CD14-positive monocyte (primary cell): ENCODE results near the gene MRPL45. TPM values are rescaled to one million over a fixed set of nuclear protein-coding genes. Genes with fewer than 3 reads are reported as not detected.
A peak's percentile ranks its signal among the peaks of the same experiment; 100 is the strongest.
"Not testable (repeated sequence)": the region's sequence is repeated elsewhere in the genome, so short reads cannot be mapped to it uniquely, and the experiment has no call there.

Experiments used
- DNase-seq, 3 donors: peaks; one replicate each; pipeline ENCODE4 v3.0.0-alpha.2; 2011 to 2022
- H2AFZ ChIP-seq: 2 replicates; pipeline ENCODE4 v1.6.0; 2012; ENCODE audit warnings: mild to moderate bottlenecking, low read depth, low read length, inconsistent platforms; ENCODE audit not compliant: insufficient read depth, poor library complexity, severe bottlenecking
- H3K27ac ChIP-seq, 2 donors: 1 replicate in 1 of 2; 2 replicates in 1 of 2; pipeline ENCODE4 v1.5.1; 2012 to 2013; ENCODE audit warnings: low read length in 2 of 2, control low read depth in 1 of 2, inconsistent platforms in 1 of 2, low read depth in 1 of 2, mild to moderate bottlenecking in 1 of 2
- H3K27me3 ChIP-seq, 2 donors: one replicate each; pipeline versions ENCODE4 v1.6.0 to v1.6.1; 2011 to 2013; ENCODE audit warnings: low read length in 2 of 2; ENCODE audit not compliant: control insufficient read depth in 2 of 2, insufficient read depth in 2 of 2
- H3K36me3 ChIP-seq, 2 donors: replicated peaks in 1 of 2; 1 replicate in 1 of 2; 2 replicates in 1 of 2; pipeline versions ENCODE4 v1.5.1 to v1.6.1; 2012 to 2013; ENCODE audit warnings: low read length in 2 of 2, control low read depth in 1 of 2, inconsistent platforms in 1 of 2, mild to moderate bottlenecking in 1 of 2; ENCODE audit not compliant: insufficient read depth in 2 of 2, control insufficient read depth in 1 of 2
- H3K4me1 ChIP-seq, 2 donors: 1 replicate in 1 of 2; 2 replicates in 1 of 2; pipeline versions ENCODE4 v1.5.1 to v1.6.1; 2012 to 2013; ENCODE audit warnings: low read length in 2 of 2, control low read depth in 1 of 2, inconsistent platforms in 1 of 2, mild to moderate bottlenecking in 1 of 2, moderate library complexity in 1 of 2; ENCODE audit not compliant: insufficient read depth in 2 of 2, control insufficient read depth in 1 of 2
- H3K4me2 ChIP-seq: replicated peaks from 2 replicates; pipeline ENCODE3; 2012; ENCODE audit warnings: low read length, moderate library complexity, mild to moderate bottlenecking; ENCODE audit not compliant: poor library complexity, severe bottlenecking; ENCODE audit errors: extremely low read depth
- H3K4me3 ChIP-seq, 3 experiments: fragments of 200-600 bp in 1 of 3; sonication (generic) in 1 of 3; replicated peaks in 1 of 3; 1 replicate in 2 of 3; 2 replicates in 1 of 3; pipeline ENCODE4 v1.5.1; 2011 to 2013; ENCODE audit warnings: low read length in 3 of 3, mild to moderate bottlenecking in 3 of 3, control low read depth in 2 of 3, low read depth in 2 of 3, inconsistent platforms in 1 of 3, moderate library complexity in 1 of 3
- H3K79me2 ChIP-seq: 2 replicates; pipeline ENCODE4 v1.6.0; 2012; ENCODE audit warnings: mild to moderate bottlenecking, control low read depth, inconsistent platforms, low read length, moderate library complexity; ENCODE audit not compliant: insufficient read depth
- H3K9ac ChIP-seq: 2 replicates; pipeline ENCODE4 v1.6.0; 2017; ENCODE audit warnings: low read length, mild to moderate bottlenecking; ENCODE audit not compliant: insufficient read depth, poor library complexity, severe bottlenecking
- H3K9me3 ChIP-seq, 2 donors: replicated peaks in 1 of 2; 1 replicate in 1 of 2; 2 replicates in 1 of 2; pipeline versions ENCODE4 v1.5.1 to v1.6.1; 2012 to 2013; ENCODE audit warnings: low read length in 2 of 2, control low read depth in 1 of 2; ENCODE audit not compliant: control insufficient read depth in 1 of 2, insufficient read depth in 1 of 2
- H4K20me1 ChIP-seq: 2 replicates; pipeline ENCODE4 v1.6.0; 2012; ENCODE audit warnings: mild to moderate bottlenecking, low read length, control low read depth, moderate library complexity; ENCODE audit not compliant: insufficient read depth
- H3K27ac Mint-ChIP-seq, 7 donors: one replicate each; pipeline ENCODE4 v1.8.0; 2020; ENCODE audit warnings: mild to moderate bottlenecking in 7 of 7, mixed read lengths in 7 of 7, moderate library complexity in 6 of 7, inconsistent platforms in 2 of 7
- H3K27me3 Mint-ChIP-seq, 3 donors: one replicate each; pipeline ENCODE4 v1.8.0; 2021 to 2022; ENCODE audit warnings: low read depth in 3 of 3, mild to moderate bottlenecking in 3 of 3, mixed read lengths in 3 of 3, moderate library complexity in 3 of 3, inconsistent platforms in 1 of 3
- H3K36me3 Mint-ChIP-seq, 2 donors: one replicate each; pipeline ENCODE4 v1.8.0; 2020; ENCODE audit warnings: mixed read lengths in 2 of 2, inconsistent platforms in 1 of 2, mild to moderate bottlenecking in 1 of 2
- H3K4me1 Mint-ChIP-seq: one replicate; pipeline ENCODE4 v1.8.0; 2020; ENCODE audit warnings: mild to moderate bottlenecking, mixed read lengths
- H3K4me3 Mint-ChIP-seq, 2 donors: one replicate each; pipeline ENCODE4 v1.8.0; 2020; ENCODE audit warnings: mild to moderate bottlenecking in 2 of 2, mixed read lengths in 2 of 2, moderate library complexity in 1 of 2
- H3K9me3 Mint-ChIP-seq, 7 donors: one replicate each; pipeline ENCODE4 v1.8.0; 2020 to 2022; ENCODE audit warnings: mixed read lengths in 7 of 7, mild to moderate bottlenecking in 6 of 7, moderate library complexity in 6 of 7, inconsistent platforms in 2 of 7
- CTCF ChIP-seq: fragments of 200-600 bp; IDR thresholded peaks from one replicate; pipeline ENCODE4 v1.8.0; 2022; ENCODE audit warnings: antibody characterized with exemption, mild to moderate bottlenecking
- WGBS: methylation state at CpG from one replicate; pipeline ENCODE4 v1.1.5; 2013; ENCODE audit warnings: missing lambda C conversion rate; ENCODE audit not compliant: insufficient coverage; 5-methylcytosine and 5-hydroxymethylcytosine counted together
- intact Hi-C, 2 donors: fragments of 100-400 bp; cut with micrococcal nuclease; formaldehyde crosslinking; loops; one replicate each; pipeline versions ENCODE4 v1.15.0 to v1.15.1; 2023
- polyA plus RNA-seq, 3 donors: library from polyadenylated mRNA; depleted of rRNA in 1 of 3; unstranded in 2 of 3; stranded (reverse) in 1 of 3; fragments of 300-500 nt in 2 of 3; fragments of >200 nt in 1 of 3; fragmentation: Illumina TruSeq in 2 of 3; gene quantifications; 1 replicate in 2 of 3; 2 replicates in 1 of 3; pipeline ENCODE4 v1.2.3, GENCODE V29; 2012 to 2021

MRPL45 gene
- polyA plus RNA-seq, 3 donors = 18.3 to 20.8 (median 19.8) TPM

GRCh38 chr17:38288217-38288827 is 8.6 kb upstream of the MRPL45 start:
- H3K9me3 ChIP-seq, H3K9ac ChIP-seq, H3K27me3 ChIP-seq, H3K36me3 Mint-ChIP-seq, H3K4me1 ChIP-seq, DNase-seq, H3K4me3 Mint-ChIP-seq, H2AFZ ChIP-seq, H3K27ac ChIP-seq, H4K20me1 ChIP-seq, H3K27ac Mint-ChIP-seq, H3K9me3 Mint-ChIP-seq, H3K36me3 ChIP-seq, H3K79me2 ChIP-seq, H3K4me2 ChIP-seq, H3K4me3 ChIP-seq, H3K27me3 Mint-ChIP-seq, H3K4me1 Mint-ChIP-seq, intact Hi-C loops: not testable (repeated sequence)
- peak; percentile 26 for TF ChIP-seq CTCF
- no CpG with 5 or more reads among the region's 12 CpGs for WGBS

GRCh38 chr17:38289760-38290159 is 7.2 kb upstream of the MRPL45 start:
- H3K79me2 ChIP-seq, H3K4me1 Mint-ChIP-seq, H2AFZ ChIP-seq, H3K27ac ChIP-seq, DNase-seq, H3K36me3 Mint-ChIP-seq, H3K9me3 Mint-ChIP-seq, H4K20me1 ChIP-seq, H3K9me3 ChIP-seq, H3K4me2 ChIP-seq, H3K36me3 ChIP-seq, H3K4me1 ChIP-seq, H3K9ac ChIP-seq, H3K4me3 ChIP-seq, intact Hi-C loops, H3K27me3 Mint-ChIP-seq, H3K4me3 Mint-ChIP-seq, H3K27ac Mint-ChIP-seq, H3K27me3 ChIP-seq: not testable (repeated sequence)
- no CpG with 5 or more reads among the region's 1 CpG for WGBS

GRCh38 chr17:38295602-38296365 is 1.2 kb upstream of the MRPL45 start:
- not testable (repeated sequence) for H2AFZ ChIP-seq, H3K27me3 Mint-ChIP-seq
- DNase-seq = peak; percentile 11 to 39 (median 37)

More at GRCh38 chr17:38295602-38296365, 1.2 kb upstream of the MRPL45 start:
- H3K36me3 ChIP-seq, H3K79me2 ChIP-seq, H3K9me3 ChIP-seq, H3K9me3 Mint-ChIP-seq, H3K36me3 Mint-ChIP-seq, H3K9ac ChIP-seq, H3K4me2 ChIP-seq, H4K20me1 ChIP-seq, H3K4me1 ChIP-seq, intact Hi-C loops, H3K27me3 ChIP-seq, H3K4me1 Mint-ChIP-seq, H3K27ac ChIP-seq: not testable (repeated sequence)
- peak overlapping the region in 1 of 3 experiments; percentile 76 for H3K4me3 ChIP-seq
- Mint-ChIP-seq H3K27ac (peak overlapping the region in 6 of 7 donors; percentile 87 to 98 (median 92)), H3K4me3 (peak overlapping the region; percentile 93 to 96)
- WGBS = 98% methylated on average over 5 of the region's 21 CpGs
